ENCODE data around the gene THEMIS2.

Gene THEMIS2

GRCh38 chr1:27889506-27889905 is 17.2 kb downstream of the THEMIS2 start:
- Histone ChIP-seq H3K4me1 (ENCODE audit: low read length) (0 out of 2 replicates have a peak, but pooled peaks cover 6% of the 10 kb centered on the region), H3K27me3 (replicated peaks; ENCODE audit: insufficient read depth, low read length) (no peaks in the 10 kb centered on the region), H3K79me2 (ENCODE audit: low read length) (no peaks in the 10 kb centered on the region), H2AFZ (ENCODE audit: low read length) (no peak overlapping the region), H3K4me3 (ENCODE audit: low read length) (no peak overlapping the region), H3K4me2 (ENCODE audit: low read depth, low read length) (no peak overlapping the region), H3K9me2 (replicated peaks; ENCODE audit: insufficient read depth, low read length) (no peaks in the 10 kb centered on the region), H3F3A (ENCODE audit: insufficient read depth, low read length) (peaks cover 4% of the 10 kb centered on the region; the same call in 1 of the 2 replicates), H4K20me1 (ENCODE audit: insufficient read depth, low read length) (no peaks in the 10 kb centered on the region), H3K36me3 (replicated peaks; ENCODE audit: insufficient read depth, low read length) (peaks cover 12% of the 10 kb centered on the region; the same call in 1 of the 2 replicates), H3K9me3 (replicated peaks; ENCODE audit: insufficient read depth, low read length) (no peaks in the 10 kb centered on the region), H3K9ac (ENCODE audit: low read length) (no peak overlapping the region), H3K27ac (ENCODE audit: low read length) (no peak overlapping the region)
- no peak for DNase-seq
- TF ChIP-seq CTCF (IDR thresholded peaks at IDR 0.05; ENCODE audit: low read length) (no peak), EZH2phosphoT487 (IDR thresholded peaks at IDR 0.05; ENCODE audit: low read length) (no peak), EZH2 (optimal IDR thresholded peaks at IDR 0.05; ENCODE audit: low read depth, low read length) (no peak)

GRCh38 chr1:27891196-27891889 is 19.0 kb downstream of the THEMIS2 start:
- H2AFZ ChIP-seq (ENCODE audit: low read length): no peak overlapping the region
- DNase-seq: peak; percentile 19

GRCh38 chr1:27894521-27894920 is 22.2 kb downstream of the THEMIS2 start:
- H3K36me3 ChIP-seq (replicated peaks; ENCODE audit: insufficient read depth, low read length): peaks cover 15% of the 10 kb centered on the region
- peaks cover 4% of the 10 kb centered on the region; the same call in 1 of the 2 replicates for H3F3A ChIP-seq (ENCODE audit: insufficient read depth, low read length)
- H3K9me2 ChIP-seq (replicated peaks; ENCODE audit: insufficient read depth, low read length): no peaks in the 10 kb centered on the region
- H3K4me2 ChIP-seq (ENCODE audit: low read depth, low read length): no peak overlapping the region
- TF ChIP-seq CTCF (IDR thresholded peaks at IDR 0.05; ENCODE audit: low read length) (no peak), EZH2phosphoT487 (IDR thresholded peaks at IDR 0.05; ENCODE audit: low read length) (no peak), EZH2 (optimal IDR thresholded peaks at IDR 0.05; ENCODE audit: low read depth, low read length) (no peak)
- no peak overlapping the region for H3K9ac ChIP-seq (ENCODE audit: low read length)
- no peak overlapping the region for H3K4me3 ChIP-seq (ENCODE audit: low read length)
- H4K20me1 ChIP-seq (ENCODE audit: insufficient read depth, low read length): no peaks in the 10 kb centered on the region
- H2AFZ ChIP-seq (ENCODE audit: low read length): no peak overlapping the region
- H3K4me1 ChIP-seq (ENCODE audit: low read length): 0 out of 2 replicates have a peak, but pooled peaks cover 6% of the 10 kb centered on the region
- no peak for DNase-seq
- no peaks in the 10 kb centered on the region for H3K27me3 ChIP-seq (replicated peaks; ENCODE audit: insufficient read depth, low read length)
- no peaks in the 10 kb centered on the region for H3K9me3 ChIP-seq (replicated peaks; ENCODE audit: insufficient read depth, low read length)
- 0 out of 2 replicates have a peak, but pooled peaks cover 3% of the 10 kb centered on the region for H3K79me2 ChIP-seq (ENCODE audit: low read length)
- no peak overlapping the region for H3K27ac ChIP-seq (ENCODE audit: low read length)

More at GRCh38 chr1:27891196-27891889, 19.0 kb downstream of the THEMIS2 start:
- no peaks in the 10 kb centered on the region for H4K20me1 ChIP-seq (ENCODE audit: insufficient read depth, low read length)
- H3K9me2 ChIP-seq (replicated peaks; ENCODE audit: insufficient read depth, low read length): no peaks in the 10 kb centered on the region
- H3K4me1 ChIP-seq (ENCODE audit: low read length): 0 out of 2 replicates have a peak, but pooled peaks cover 6% of the 10 kb centered on the region
- no peaks in the 10 kb centered on the region for H3K79me2 ChIP-seq (ENCODE audit: low read length)
- TF ChIP-seq CTCF (IDR thresholded peaks at IDR 0.05; ENCODE audit: low read length): peak; percentile 24
- TF ChIP-seq EZH2 (optimal IDR thresholded peaks at IDR 0.05; ENCODE audit: low read depth, low read length): no peak
- peak overlapping the region; percentile 44; the same call in 1 of the 2 replicates for H3K27ac ChIP-seq (ENCODE audit: low read length)
- H3K36me3 ChIP-seq (replicated peaks; ENCODE audit: insufficient read depth, low read length): peaks cover 12% of the 10 kb centered on the region
- no peaks in the 10 kb centered on the region for H3K9me3 ChIP-seq (replicated peaks; ENCODE audit: insufficient read depth, low read length)
- peaks cover 4% of the 10 kb centered on the region; the same call in 1 of the 2 replicates for H3F3A ChIP-seq (ENCODE audit: insufficient read depth, low read length)
- H3K27me3 ChIP-seq (replicated peaks; ENCODE audit: insufficient read depth, low read length): no peaks in the 10 kb centered on the region
- no peak overlapping the region for H3K4me3 ChIP-seq (ENCODE audit: low read length)
- H3K4me2 ChIP-seq (ENCODE audit: low read depth, low read length): no peak overlapping the region
- H3K9ac ChIP-seq (ENCODE audit: low read length): no peak overlapping the region
